ENCODE results near the gene CDK14.
"Not testable (repeated sequence)": the region's sequence is repeated elsewhere in the genome, so short reads cannot be mapped to it uniquely, and the experiment has no call there.

The CDK14 gene

DNA sequence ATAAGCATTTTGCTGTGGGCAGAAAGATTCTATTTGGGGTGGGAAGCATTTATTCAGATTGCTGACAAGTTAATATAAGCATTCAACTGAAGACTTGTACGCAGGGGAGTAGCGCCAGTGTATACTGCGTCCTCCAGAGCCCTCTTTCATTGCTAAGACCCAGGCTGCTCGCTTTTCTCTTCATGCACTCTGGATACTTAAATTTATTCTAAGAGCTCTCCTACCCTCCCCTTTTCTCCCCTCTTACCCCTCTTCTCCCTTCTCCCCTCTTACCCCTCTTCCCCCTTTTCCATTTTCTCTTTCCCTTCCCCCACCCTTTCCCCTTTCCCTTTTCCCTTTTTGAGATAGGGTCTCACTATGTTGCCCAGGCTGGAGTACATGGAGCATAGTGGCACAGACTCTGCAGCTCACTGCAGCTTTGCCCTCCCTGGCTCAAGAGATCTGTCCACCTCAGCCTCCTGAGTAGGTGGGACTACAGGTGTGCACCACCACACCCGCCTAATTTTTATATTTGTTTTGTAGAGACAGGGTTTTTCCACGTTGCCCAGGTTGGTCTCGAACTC, 125.8 kb downstream of the CDK14 start:
- no peak for DNase-seq (ENCODE audit: low spot score)

DNA sequence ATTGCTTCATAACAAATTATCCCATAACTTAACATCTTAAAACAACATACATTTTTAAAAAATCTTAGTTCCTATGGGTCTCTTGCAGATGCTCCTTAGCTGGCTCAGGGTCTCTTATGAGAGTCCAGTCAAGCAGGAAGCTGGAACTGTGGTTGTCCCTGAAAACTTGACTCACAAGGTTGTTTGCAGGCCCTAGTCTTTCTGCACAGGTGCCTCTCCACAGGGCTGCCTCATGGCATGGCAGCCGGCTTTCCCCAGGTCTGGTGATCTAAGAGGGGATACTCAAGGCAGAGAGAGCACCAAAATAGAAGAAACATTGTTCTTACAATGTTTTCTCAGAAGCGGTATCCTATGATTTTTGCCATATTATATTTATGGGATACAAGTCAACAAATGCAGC, 127.1 kb downstream of the CDK14 start:
- DNase-seq (ENCODE audit: low spot score), result no peak

DNA sequence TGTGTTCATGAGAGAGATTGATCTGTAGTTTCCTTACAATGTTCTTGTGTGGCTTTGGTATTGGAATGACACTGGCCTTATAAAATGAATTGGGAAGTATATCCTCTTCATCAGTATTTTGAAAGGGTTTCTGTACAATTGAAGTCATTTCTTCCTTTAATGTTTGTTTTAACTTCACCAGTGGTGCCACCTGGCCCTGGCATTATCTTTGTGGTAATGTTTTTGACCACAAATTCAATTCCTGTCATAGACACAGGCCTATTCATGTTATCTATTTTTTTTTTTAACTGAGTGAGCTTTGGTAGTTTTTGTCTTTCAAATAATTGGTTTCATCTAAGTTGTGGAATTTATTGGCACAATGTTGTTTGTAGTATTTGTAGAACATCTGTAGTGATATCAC, 127.7 kb downstream of the CDK14 start:
- no peak for DNase-seq (ENCODE audit: low spot score)

DNA sequence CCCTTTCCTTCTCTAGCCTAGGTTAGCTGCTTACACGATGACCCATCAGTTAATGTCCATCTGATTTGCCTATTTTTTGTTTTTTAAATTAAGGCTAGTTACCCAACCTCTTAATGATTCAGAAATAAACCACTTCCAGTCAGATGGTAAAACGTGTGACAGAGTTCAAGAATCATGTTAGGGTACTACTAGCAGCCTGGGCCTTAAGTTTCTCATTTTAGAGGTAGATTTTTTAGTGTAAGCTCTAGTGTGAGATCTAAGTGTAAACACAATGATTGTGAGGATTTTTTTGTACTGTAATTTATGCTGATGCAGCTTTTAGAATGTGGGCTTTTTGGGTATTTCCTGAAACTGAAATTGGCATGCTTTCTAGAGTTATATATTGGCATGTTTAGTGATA, 130.0 kb downstream of the CDK14 start:
- no peak for DNase-seq (ENCODE audit: low spot score)

DNA sequence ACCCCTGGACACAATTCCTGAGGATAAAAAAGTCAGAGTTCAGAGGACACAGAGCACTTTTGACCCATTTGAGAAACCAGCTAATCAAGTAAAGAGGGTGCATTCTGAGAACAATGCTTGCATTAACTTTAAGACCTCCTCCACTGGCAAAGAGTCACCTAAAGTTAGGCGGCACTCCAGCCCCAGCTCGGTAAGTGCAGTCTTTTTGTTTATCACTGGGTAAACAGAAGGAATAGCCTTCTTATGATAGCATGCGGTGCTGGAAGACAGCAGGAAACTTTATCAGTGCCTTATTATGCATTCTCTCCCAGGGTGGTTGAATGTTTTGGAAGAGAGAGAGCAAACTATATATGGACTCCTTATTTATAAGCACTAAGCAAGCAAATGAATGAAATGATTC, 130.5 kb downstream of the CDK14 start:
- peak; percentile 6 for DNase-seq (ENCODE audit: low spot score)

DNA sequence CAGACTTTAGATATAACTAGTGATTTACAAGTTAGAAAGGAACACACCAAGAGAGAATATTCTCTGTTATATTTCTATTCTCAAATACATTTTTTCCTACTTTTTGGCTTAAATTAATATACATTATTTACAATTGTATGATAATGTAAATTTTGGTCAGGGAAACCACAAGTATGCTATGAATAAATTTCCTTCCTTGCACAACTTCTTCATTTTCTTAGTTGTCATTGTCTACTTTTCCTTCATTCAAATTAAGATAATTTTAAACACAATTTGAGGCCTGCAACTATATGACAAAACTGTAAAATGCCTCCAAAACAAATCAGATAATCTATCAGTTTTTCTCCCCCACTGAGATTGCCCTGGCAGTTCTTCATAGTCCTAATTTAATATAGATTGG, 131.3 kb downstream of the CDK14 start:
- DNase-seq (ENCODE audit: low spot score), result no peak

DNA sequence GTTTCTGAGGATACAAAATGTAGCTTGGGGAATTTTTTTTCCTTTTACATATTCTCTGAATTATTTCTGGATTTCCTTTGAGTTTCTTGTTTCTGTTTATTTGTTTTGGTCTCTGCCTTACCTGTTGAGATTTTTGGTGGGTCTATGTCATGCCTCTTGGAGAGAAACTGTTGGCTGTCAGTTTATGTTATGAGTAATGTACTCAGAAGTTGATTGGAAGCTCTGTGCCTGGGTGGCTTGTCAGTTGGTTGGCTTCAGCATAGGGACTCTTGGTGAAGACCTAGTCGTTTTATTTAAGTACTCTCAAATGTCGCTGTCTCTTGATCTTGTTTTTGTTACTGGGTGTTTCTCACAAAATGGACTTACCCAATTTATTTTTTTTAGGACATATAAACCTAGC, 132.4 kb downstream of the CDK14 start:
- no peak for DNase-seq (ENCODE audit: low spot score)

DNA sequence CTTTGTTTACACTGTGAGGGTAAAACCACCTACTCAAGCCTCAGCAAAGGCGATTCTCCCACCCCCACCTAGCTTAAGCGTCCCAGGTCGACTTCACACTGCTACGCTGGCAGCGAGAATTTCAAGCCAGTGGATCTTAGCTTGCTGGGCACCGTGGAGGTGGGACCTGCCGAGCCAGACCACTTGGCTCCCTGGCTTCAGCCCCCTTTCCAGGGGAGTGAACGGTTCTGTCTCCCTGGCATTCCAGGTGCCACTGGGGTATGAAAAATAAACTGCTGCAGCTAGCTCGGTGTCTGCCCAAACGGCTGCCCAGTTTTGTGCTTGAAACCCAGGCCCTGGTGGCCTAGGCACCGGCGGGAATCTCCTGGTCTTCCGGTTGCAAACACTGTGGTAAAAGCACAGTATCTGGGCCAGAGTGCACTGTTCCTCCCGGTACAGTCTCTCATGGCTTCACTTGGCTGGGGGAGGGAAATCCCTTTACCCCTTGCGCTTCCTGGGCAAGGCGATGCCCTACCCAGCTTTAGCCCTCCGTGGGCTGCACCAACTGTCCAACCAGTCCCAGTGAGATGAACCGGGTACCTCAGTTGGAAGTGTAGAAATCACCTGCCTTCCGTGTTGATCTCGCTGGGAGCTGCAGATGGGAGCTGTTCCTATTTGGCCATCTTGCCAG, 139.6 kb downstream of the CDK14 start:
- DNase-seq (ENCODE audit: low spot score), result not testable (repeated sequence)

DNA sequence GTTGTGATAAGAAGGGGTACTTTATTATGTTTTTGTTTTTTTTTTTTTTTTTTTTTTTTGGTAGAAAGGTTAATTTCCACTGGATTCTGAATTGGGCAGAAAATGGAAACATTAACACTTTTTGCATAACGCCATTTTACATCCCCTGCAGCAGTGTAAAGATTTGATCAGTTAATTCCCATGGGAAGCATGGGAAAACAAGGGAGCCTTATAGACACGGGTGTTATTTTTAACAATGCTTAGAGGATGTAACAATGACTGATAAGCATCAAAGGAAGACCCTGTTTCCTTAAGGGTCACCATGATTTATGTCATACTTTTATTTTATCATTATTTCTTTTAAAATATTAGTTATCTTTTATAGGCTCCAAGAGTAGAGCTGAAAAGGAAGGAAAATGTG, 140.2 kb downstream of the CDK14 start:
- no peak for DNase-seq (ENCODE audit: low spot score)

DNA sequence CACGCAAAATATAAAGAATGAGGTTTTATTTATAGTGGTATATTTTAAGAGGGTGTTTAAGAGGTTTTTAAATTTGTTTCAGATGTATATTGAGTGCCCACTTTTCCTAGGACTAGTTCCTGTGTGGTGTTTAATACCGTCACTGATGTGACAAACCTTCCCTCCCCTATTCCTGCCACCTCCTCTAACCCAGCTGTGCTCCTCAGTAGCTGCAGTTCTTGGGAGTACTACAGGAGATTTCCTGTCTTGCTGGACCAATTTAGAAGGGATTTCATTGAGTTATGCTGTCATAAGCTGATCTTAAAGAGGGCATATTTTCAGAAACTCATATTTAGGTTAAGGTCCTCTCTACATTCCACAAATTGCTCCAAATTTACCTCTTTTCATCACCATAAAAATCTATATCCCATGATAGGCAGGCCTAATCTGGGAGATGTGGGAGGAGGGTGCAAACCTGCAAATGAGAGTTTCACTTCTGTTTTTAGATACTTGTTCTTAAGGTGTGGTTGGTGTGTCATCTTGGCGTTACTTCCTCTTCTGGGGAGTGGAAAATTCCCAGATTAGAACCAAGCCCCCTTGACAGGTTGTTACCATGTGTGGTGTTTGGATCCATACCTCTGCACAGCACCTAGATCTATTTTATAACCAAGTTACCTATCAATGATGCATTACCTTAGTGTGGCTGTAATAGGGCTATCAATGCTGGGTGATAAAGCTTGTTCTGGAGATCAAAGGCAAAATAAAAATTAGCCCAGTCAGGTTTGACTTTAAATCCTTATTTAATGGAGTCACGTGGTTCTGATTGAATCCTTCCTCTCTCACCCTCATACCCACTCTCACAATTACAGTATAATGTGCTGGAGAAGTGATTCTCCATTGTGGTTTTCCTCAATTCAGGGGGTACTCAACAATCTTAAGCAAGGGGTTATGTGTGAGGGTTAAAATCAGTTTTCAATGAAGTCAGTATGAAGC, 141.1 kb downstream of the CDK14 start:
- DNase-seq (ENCODE audit: low spot score), result no peak

DNA sequence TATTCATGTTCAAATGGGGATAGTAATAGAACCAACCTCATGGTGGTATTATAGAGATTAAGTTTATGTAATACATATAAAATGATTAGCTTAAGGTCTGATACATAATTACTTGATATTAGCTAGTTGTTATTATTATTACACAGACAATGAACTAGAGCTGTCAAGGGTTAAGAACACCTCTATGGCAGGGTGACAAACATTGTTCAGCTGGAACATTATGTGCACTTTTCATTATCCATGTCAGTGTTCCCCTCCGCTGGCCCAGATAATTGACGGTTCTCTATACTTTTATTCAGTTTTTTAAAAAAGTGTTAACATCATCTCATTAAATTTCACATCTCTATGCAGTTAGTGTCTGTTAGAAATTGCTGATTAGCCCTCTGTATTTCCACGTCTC, 142.1 kb downstream of the CDK14 start:
- DNase-seq (ENCODE audit: low spot score), result no peak

DNA sequence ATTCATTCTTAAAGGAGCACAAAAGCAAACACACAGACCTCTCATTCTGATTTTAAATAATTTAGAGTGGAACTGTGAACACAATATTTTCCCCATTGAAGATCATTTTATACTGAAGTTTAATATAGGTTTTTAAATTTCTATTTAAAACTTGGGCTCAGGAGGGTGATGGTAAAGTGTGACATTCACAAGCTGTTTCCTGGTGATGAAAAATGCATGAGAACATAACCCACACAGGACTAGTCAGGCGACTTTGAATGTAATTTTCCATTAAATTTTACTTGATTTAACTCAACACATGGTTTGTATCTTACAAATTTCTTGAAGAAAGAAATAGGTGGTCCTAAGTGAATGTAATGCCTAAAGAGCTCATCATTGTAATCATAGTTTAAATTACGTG, 143.6 kb downstream of the CDK14 start:
- DNase-seq (ENCODE audit: low spot score), result no peak

DNA sequence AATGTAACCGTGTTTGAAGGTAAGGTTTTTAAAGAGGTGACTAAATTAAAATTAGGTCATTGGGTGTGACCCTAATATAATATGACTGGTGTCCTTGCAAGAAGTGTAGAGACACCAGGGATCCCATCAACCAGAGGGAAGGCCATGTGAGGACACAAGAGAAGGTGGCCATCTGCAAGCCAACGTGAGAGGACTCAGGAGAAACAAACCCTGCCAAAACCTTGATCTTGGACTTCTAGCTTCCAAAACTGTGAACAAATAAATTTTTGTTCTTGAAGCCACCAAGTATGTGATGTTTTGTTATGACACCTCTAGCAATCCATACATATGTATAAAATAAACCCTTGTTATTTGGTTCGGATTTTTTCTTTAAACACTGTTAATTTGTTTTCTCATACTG, 144.3 kb downstream of the CDK14 start:
- DNase-seq (ENCODE audit: low spot score), result no peak

DNA sequence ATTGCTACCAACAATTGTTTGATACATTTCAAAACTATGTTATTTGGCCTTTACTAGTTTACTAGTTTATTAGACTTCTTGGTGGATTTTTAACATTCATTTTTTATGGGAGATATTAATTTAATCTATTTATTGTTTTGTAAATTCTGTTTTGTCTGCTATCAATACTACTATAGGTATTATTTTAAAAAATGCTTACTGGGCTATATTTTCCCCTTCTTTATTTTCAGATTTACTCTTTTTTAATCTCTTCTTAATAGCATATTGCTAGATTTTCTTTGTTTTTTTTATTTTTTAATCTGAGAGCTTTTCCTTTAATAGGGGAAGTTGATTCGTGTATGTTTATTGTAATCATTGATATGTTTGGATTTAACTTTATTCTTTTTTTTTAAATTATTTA, 147.5 kb downstream of the CDK14 start:
- DNase-seq (ENCODE audit: low spot score), result no peak

DNA sequence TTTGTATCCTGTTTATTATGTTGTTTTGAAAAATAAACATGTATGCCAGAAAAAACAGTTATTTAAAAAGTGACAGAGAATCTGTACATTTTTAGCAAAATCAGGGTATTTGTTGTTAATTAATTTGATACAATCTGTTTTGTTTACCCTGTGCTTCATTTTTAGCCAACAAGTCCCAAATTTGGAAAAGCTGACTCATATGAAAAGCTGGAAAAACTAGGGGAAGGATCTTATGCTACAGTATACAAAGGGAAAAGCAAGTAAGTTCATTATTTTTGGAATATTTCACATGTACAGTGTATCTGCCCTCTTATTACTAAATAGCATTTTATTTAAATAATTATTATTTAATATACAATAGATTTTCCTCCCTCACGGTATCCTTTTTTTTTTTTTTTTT, 151.4 kb downstream of the CDK14 start:
- DNase-seq (ENCODE audit: low spot score), result no peak

DNA sequence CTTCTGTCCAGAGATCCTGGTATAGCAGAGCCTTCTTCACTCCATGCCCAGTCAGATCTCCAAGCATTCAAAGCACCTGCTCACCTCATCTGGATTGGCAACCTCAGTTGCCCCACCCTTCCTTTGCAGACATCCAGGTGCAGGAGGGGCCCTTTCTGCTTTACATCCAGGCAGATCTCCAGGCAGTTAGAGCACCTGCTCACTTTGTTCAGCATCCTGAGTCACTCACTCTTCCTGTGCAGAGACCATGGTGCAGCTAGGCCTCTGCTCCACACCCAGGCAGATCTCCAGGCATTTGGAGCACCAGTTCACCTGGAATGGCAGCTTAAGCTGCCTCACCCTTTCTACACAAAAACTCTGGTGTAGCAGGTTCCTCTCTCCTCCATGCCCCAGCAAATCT, 153.1 kb downstream of the CDK14 start:
- DNase-seq (ENCODE audit: low spot score), result no peak

DNA sequence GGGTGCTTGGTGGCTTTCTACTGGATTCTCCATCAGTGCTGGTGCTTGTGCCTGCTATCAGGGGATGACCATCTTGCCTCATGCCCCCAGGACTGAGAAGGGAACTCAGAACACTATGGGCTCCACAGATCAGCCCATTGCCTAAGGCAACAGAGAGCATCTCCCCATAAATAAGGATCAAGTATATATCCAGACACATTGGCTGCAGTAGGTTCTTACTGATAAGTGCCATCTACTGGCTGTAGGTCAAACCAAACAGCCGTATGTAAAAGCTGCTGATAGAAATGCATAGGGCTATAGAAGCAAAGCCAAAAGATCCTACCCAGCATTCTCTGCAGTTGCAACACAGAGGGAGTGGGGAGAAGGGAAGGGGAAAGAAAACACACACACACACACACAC, 153.7 kb downstream of the CDK14 start:
- no peak for DNase-seq (ENCODE audit: low spot score)

DNA sequence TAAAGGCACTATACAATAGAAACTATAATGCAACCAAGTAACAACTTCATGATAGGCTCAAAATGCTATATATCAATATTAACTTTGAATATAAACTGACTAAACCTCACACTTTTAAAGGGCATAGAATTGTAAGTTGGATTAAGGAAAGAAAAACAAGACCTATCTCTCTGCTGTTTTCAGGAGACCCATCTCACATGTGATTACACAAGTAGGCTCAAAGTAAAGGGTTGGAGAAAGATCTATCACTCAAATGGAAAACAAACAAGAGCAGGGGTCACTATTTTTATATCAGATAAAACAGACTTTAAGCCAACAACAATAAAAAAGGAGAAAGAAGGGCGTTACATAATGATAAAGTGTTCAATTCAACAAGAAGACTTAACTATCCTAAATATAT, 155.5 kb downstream of the CDK14 start:
- DNase-seq (ENCODE audit: low spot score), result no peak

DNA sequence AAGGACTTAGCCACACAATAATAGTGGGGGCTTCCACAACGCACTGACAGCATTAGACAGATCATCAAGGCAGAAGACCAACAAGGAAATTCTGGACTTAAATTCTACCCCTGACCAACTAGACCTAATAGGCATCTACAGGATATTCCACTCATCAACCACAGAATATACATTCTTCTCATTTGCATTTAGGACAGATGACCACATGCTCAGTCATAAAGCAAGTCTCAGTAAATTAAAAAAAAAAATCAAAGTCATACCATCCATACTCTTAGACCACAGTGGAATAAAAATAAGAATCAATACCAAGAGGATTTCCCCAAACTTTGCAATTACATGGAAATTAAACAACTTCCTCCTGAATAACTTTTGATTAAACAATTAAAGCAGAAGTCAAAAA, 155.9 kb downstream of the CDK14 start:
- DNase-seq (ENCODE audit: low spot score), result no peak

DNA sequence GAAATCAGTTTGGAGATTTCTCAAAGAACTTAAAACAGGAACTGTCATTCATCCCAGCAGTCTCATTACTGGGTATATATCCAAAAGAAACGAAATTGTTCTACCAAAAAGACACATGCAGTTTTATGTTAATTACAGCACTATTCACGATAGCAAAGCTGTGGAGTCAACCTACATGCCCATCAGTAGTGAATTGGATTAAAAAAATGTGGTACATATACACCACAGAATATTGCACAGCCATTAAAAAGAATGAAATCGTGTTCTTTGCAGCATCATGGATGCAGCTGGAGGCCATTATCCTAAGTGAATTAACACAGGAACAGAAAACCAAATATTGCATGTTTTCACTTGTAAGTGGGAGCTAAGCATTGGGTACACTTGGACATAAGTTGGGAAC, 158.9 kb downstream of the CDK14 start:
- DNase-seq (ENCODE audit: low spot score), result no peak

DNA sequence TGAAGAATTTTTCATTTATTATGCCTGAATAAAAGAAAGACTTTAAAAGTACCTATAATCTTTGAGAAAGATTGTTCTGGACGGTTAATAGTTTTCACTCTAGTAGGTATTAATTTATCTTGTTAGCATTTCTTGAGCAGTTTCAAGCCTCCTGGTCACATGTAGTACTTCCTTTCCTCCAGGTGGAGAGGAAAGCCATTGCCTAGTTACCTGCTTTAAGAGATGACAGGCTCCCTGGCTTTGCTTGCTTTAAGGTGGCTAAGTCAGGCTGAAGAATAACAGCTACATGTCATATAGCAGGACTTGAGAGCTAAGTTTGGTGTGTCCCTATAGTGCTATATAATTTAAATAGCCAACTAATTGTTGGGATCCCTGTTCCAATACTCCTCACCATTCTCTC, 160.2 kb downstream of the CDK14 start:
- no peak for DNase-seq (ENCODE audit: low spot score)

DNA sequence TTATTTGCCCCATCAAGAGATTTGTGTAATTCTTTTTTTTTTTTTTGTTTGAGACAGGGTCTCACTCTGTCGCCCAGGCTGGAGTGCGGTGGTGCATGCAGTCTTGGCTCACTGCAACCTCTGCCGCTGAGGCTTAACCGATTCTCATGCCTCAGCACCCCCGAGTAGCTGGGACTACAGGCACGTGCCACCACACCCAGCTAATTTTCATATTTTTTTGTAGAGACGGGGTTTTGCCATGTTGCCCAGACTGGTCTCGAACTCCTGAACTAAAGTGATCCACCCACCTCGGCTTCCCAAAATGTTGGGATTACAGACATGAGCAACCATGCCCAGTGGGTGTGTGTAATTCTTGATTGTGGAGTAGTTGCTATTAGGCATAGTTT, 161.4 kb downstream of the CDK14 start:
- DNase-seq (ENCODE audit: low spot score), result not testable (repeated sequence)

DNA sequence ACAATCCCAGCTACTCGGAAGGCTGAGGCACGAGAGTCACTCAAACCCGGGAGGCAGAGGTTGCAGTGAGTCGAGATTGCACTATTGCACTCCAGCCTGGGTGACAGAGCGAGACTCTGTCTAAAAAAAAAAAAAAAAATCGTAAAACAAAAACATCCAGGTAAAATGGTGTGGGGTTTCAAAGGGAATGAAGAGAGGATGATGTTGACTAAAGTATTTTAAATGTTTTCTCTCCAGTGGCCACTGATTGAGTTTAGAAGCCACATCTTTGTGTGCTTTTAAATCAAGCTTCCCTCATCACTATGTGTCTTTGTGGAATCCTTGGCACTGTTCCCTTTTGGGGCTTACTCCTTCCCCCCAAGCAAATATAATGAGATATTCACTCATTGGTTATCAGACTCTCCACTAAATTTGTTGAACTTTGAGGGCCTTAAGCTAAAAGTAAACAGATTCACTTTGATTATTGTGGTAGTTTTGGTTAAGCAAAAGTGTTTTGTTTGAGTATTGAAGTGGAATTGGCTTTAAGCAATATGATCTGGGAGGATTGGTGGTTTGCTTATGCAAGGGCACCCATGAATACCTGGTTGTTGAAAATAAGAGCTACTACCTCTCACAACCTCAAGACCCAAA, 162.9 kb downstream of the CDK14 start:
- no peak for DNase-seq (ENCODE audit: low spot score)
